HCT116 (cell line): ENCODE data around the gene MCF2L2. TPM values are rescaled to one million over a fixed set of nuclear protein-coding genes. Genes with fewer than 3 reads are reported as not detected.

Source experiments
- ATAC-seq: fragments of 200-7000 bp; cut with Tn5 transposase; 2 replicates; pipeline ENCODE4 v1.9.1; 2020; ENCODE audit warnings: mild to moderate bottlenecking, moderate library complexity
- BruUV-seq: library from RNA; stranded (reverse); fragments of 400-500 nt; replicated peaks from 2 replicates; lab custom pipeline; 2021; lab: Mats Ljungman, UMichigan
- CTCF ChIA-PET: fragments of 300-600 bp; sonication (Branson Sonifier 250); formaldehyde crosslinking; loops from one replicate; lab custom pipeline; 2021; ENCODE audit warnings: antibody characterized with exemption; lab: Charles Lee
- POLR2A ChIA-PET: fragments of 300-600, 350-600 bp; sonication (Branson Sonifier 250); formaldehyde crosslinking; loops from one replicate; lab custom pipeline; 2021; ENCODE audit warnings: antibody characterized with exemption; lab: Charles Lee
- RAD21 ChIA-PET, 2 experiments: fragments of 300-600 bp; sonication (Branson Sonifier 250); formaldehyde crosslinking; loops; one replicate each; lab custom pipeline; 2023; ENCODE audit warnings: low total read pairs in 2 of 2; ENCODE audit not compliant: uncharacterized antibody in 2 of 2, unreplicated experiment in 2 of 2, low non-redundant PET in 1 of 2; lab: Charles Lee
- DNase-seq: peaks from one replicate; pipeline ENCODE4 v3.0.0-alpha.2; 2010; ENCODE audit warnings: low read depth, low spot score
- H2AFZ ChIP-seq: fragments of 200-600 bp; shearing (Covaris generic), sonication (generic); 2 replicates; pipeline ENCODE4 v1.6.1; 2017; ENCODE audit warnings: low read depth, mixed run types, mixed read lengths, antibody characterized with exemption, low read length; ENCODE audit not compliant: poor library complexity, severe bottlenecking
- H3K27ac ChIP-seq: 2 replicates; pipeline ENCODE4 v1.5.1; 2012; ENCODE audit warnings: low read depth, low read length
- H3K27me3 ChIP-seq: fragments of 200-600 bp; sonication (generic); 2 replicates; pipeline ENCODE4 v1.6.1; 2016; ENCODE audit warnings: mixed run types, low read length, mixed read lengths; ENCODE audit not compliant: insufficient read depth
- H3K36me3 ChIP-seq, 2 experiments: fragments of 200-500 bp in 1 of 2; fragments of 200-600 bp in 1 of 2; sonication (Bioruptor generic) in 1 of 2; sonication (generic) in 1 of 2; 2 replicates each; pipeline versions ENCODE4 v1.5.1 to v1.6.1; 2014 to 2016; ENCODE audit warnings: low read length in 2 of 2, inconsistent platforms in 1 of 2, mixed read lengths in 1 of 2, mixed run types in 1 of 2; ENCODE audit not compliant: insufficient read depth in 2 of 2, control insufficient read depth in 1 of 2
- H3K4me1 ChIP-seq, 2 experiments: fragments of 200-600 bp in 1 of 2; sonication (generic) in 1 of 2; 2 replicates each; pipeline versions ENCODE4 v1.5.1 to v1.6.1; 2012 to 2017; ENCODE audit warnings: low read length in 2 of 2, inconsistent platforms in 1 of 2, mild to moderate bottlenecking in 1 of 2, mixed read lengths in 1 of 2, mixed run types in 1 of 2, moderate library complexity in 1 of 2; ENCODE audit not compliant: insufficient read depth in 2 of 2, control insufficient read depth in 1 of 2
- H3K4me2 ChIP-seq: fragments of 200-600 bp; sonication (generic); 2 replicates; pipeline ENCODE4 v1.6.1; 2017; ENCODE audit warnings: mixed run types, low read length, mixed read lengths
- H3K4me3 ChIP-seq, 2 experiments: fragments of 200-600 bp in 1 of 2; sonication (generic) in 1 of 2; replicated peaks in 1 of 2; 2 replicates each; pipeline ENCODE4 v1.5.1; 2011 to 2016; ENCODE audit warnings: low read length in 2 of 2, control low read depth in 1 of 2, low read depth in 1 of 2, mild to moderate bottlenecking in 1 of 2, mixed read lengths in 1 of 2, mixed run types in 1 of 2
- H3K79me2 ChIP-seq: fragments of 200-600 bp; sonication (generic); 2 replicates; pipeline ENCODE4 v1.6.1; 2017; ENCODE audit warnings: mild to moderate bottlenecking, mixed run types, low read length, moderate library complexity, mixed read lengths; ENCODE audit not compliant: insufficient read depth
- H3K9ac ChIP-seq: fragments of 200-600 bp; sonication (generic); 2 replicates; pipeline ENCODE4 v1.6.1; 2016; ENCODE audit warnings: low read length, mixed read lengths
- H3K9me2 ChIP-seq: fragments of 200-600 bp; sonication (generic), shearing (Covaris generic); 2 replicates; pipeline ENCODE4 v1.6.1; 2017; ENCODE audit warnings: mixed run types, mild to moderate bottlenecking, moderate library complexity; ENCODE audit not compliant: insufficient read depth
- H3K9me3 ChIP-seq, 2 experiments: fragments of 200-500 bp in 1 of 2; fragments of 200-600 bp in 1 of 2; sonication (Bioruptor generic) in 1 of 2; sonication (generic) in 1 of 2; 2 replicates each; pipeline ENCODE4 v1.6.1; 2014 to 2017; ENCODE audit warnings: low read length in 2 of 2, mixed read lengths in 2 of 2, inconsistent platforms in 1 of 2, low read depth in 1 of 2, mild to moderate bottlenecking in 1 of 2, mixed run types in 1 of 2, moderate library complexity in 1 of 2; ENCODE audit not compliant: control insufficient read depth in 1 of 2, insufficient read depth in 1 of 2
- H4K20me1 ChIP-seq: fragments of 200-600 bp; sonication (generic), shearing (Covaris generic); 2 replicates; pipeline ENCODE4 v1.6.1; 2017; ENCODE audit warnings: mixed run types, mild to moderate bottlenecking, moderate library complexity; ENCODE audit not compliant: insufficient read depth
- ATF3 ChIP-seq: IDR thresholded peaks from 2 replicates; pipeline ENCODE4 v1.6.1; 2012
- EZH2phosphoT487 ChIP-seq: fragments of 200-600 bp; IDR thresholded peaks from 2 replicates; pipeline ENCODE4 v1.6.1; 2018; ENCODE audit warnings: antibody characterized with exemption, borderline replicate concordance
- FOSL1 ChIP-seq: IDR thresholded peaks from 2 replicates; pipeline ENCODE4 v1.6.1; 2012; ENCODE audit warnings: low read depth
- POLR2A ChIP-seq: IDR thresholded peaks from 2 replicates; pipeline ENCODE4 v1.7.0; 2011; ENCODE audit warnings: borderline replicate concordance; ENCODE audit not compliant: insufficient read depth, insufficient read length; ENCODE audit errors: extremely low read depth
- REST ChIP-seq: IDR thresholded peaks from 2 replicates; pipeline ENCODE4 v1.6.1; 2012; ENCODE audit warnings: low read depth
- SIN3A ChIP-seq: IDR thresholded peaks from 2 replicates; pipeline ENCODE4 v1.6.1; 2012; ENCODE audit warnings: low read depth
- YY1 ChIP-seq: IDR thresholded peaks from 2 replicates; pipeline ENCODE4 v1.6.1; 2011; ENCODE audit warnings: low read length, low read depth, moderate library complexity, mild to moderate bottlenecking; ENCODE audit not compliant: insufficient replicate concordance; ENCODE audit errors: extremely low read depth
- ZFX ChIP-seq: fragments of 450-650 bp; IDR thresholded peaks from 2 replicates; pipeline ENCODE4 v1.6.1; 2017
- intact Hi-C: fragments of 100-400 bp; cut with micrococcal nuclease; formaldehyde crosslinking; loops from 2 replicates; pipeline ENCODE4 v1.10.0; 2022
- total RNA-seq: library from RNA; stranded (reverse); gene quantifications from one replicate; pipeline ENCODE4 v1.2.1, GENCODE V29; 2021; ENCODE audit not compliant: unreplicated experiment

The MCF2L2 gene
- total RNA-seq, 1 experiment from 2014 or later: 1.5 TPM

GRCh38 chr3:183214277-183214612, 214.2 kb downstream of the MCF2L2 start:
- BruUV-seq: no TSS peak
- intact Hi-C loops: no loop called here
- no peak overlapping the region for H3K9ac ChIP-seq
- no peak overlapping the region for H3K4me2 ChIP-seq
- H3K36me3 ChIP-seq: no peaks in the 10 kb centered on the region
- no peaks in the 10 kb centered on the region for H3K9me3 ChIP-seq
- no peak overlapping the region for H3K4me3 ChIP-seq
- H3K27me3 ChIP-seq: no peaks in the 10 kb centered on the region
- no peaks in the 10 kb centered on the region for H3K79me2 ChIP-seq
- TF ChIP-seq POLR2A: no peak
- TF ChIP-seq YY1: no peak
- no peak for TF ChIP-seq ATF3
- TF ChIP-seq EZH2phosphoT487: no peak
- no peak for TF ChIP-seq SIN3A
- no peak for TF ChIP-seq FOSL1
- no peak for TF ChIP-seq REST
- TF ChIP-seq ZFX: no peak
- DNase-seq (no peak), ATAC-seq (no peak)
- H3K9me2 ChIP-seq: no peaks in the 10 kb centered on the region
- H2AFZ ChIP-seq: no peak overlapping the region
- ChIA-PET POLR2A (no interaction called here), RAD21 (no interaction called here), CTCF (no interaction called here)
- H4K20me1 ChIP-seq: no peaks in the 10 kb centered on the region
- H3K27ac ChIP-seq: no peak overlapping the region
- H3K4me1 ChIP-seq: peaks cover 0 to 12% of the 10 kb centered on the region in 2 experiments; a peak in 1 of 4 replicates
